ENCODE data around the gene KCNQ1. TPM values are rescaled to one million over a fixed set of nuclear protein-coding genes. Genes with fewer than 3 reads are reported as not detected.
A peak's percentile ranks its signal among the peaks of the same experiment; 100 is the strongest.

KCNQ1 gene
- total and polyA plus RNA-seq, 9 of the 15 experiments (the other 6 are each of a cell fraction or from before 2014, with no cell fraction given), result 0.44 TPM; not detected in 8

- TF ChIP-seq EP300 (IDR thresholded peaks at IDR 0.05; ENCODE audit: low read length) (no peak), NFXL1 (CRISPR knock-in tag; IDR thresholded peaks at IDR 0.05) (no peak), ZNF518B (CRISPR knock-in tag; IDR thresholded peaks at IDR 0.05) (no peak)
Observed at GRCh38 chr11:2812371-2812991, 367.7 kb downstream of the KCNQ1 start (continued).

- no peaks in the 10 kb centered on the region for H4K20me1 ChIP-seq (replicated peaks; ENCODE audit: control insufficient read depth, insufficient read depth, low read length)
- no peaks in the 10 kb centered on the region for H3K36me3 ChIP-seq (ENCODE audit: control insufficient read depth, insufficient read depth, low read length)
- FAIRE-seq (no peak), ATAC-seq (no peak), DNase-seq (ENCODE audit: extremely low read depth in 1 of 4, low spot score in 3 of 4) (peak in 1 of 4 experiments; percentile 48)
- H3K4me1 ChIP-seq (replicated peaks in 1 of 2; ENCODE audit: control insufficient read depth in 2 of 2, insufficient read depth in 2 of 2, low read length in 2 of 2), result peaks cover 19 to 31% of the 10 kb centered on the region in 2 experiments
- H3K27me3 ChIP-seq (ENCODE audit: control insufficient read depth in 2 of 2, insufficient read depth in 2 of 2, low read length in 2 of 2), result 0 out of 5 replicates have a peak, but pooled peaks cover 0 to 5% of the 10 kb centered on the region in 2 experiments
- CTCF ChIA-PET (ENCODE audit: low intra/inter-chr PET ratio), result no interaction called here
- WGBS (ENCODE audit: insufficient coverage, low coverage, missing lambda C conversion rate), result 7% methylated on average over 14 of the region's 14 CpGs
- H3K9me3 ChIP-seq (replicated peaks; ENCODE audit: control insufficient read depth, insufficient read depth, low read depth, low read length), result 0 out of 2 replicates have a peak, but pooled peaks cover 6% of the 10 kb centered on the region
- in situ Hi-C loops (cut with MboI), result no loop called here
- peak overlapping the region in 1 of 2 experiments; percentile 24; a peak in 2 of 4 replicates for H3K9ac ChIP-seq (ENCODE audit: insufficient read depth in 1 of 2, low read depth in 2 of 2, low read length in 2 of 2)
- POLR2A ChIA-PET, result interaction anchor here (0.6 to 0.7 kb wide), 2 partner anchors 11 to 141 kb away, joined by 3 to 4 read pairs; no protein-coding TSS in a partner anchor
- H3K79me2 ChIP-seq (ENCODE audit: control insufficient read depth, insufficient read depth, low read length), result no peaks in the 10 kb centered on the region
- intact Hi-C loops (cut with micrococcal nuclease), result no loop called here
- no peak overlapping the region for H3K27ac ChIP-seq (ENCODE audit: extremely low read depth, low read depth, low read length)
- H3K4me2 ChIP-seq (ENCODE audit: insufficient read depth, low read length), result no peak overlapping the region
- H2AFZ ChIP-seq (ENCODE audit: low read depth, low read length), result no peak overlapping the region
- H3K4me3 ChIP-seq, result no peak overlapping the region
- no TSS peak for BruUV-seq (replicated peaks)
- no peaks in the 10 kb centered on the region for H3K9me1 ChIP-seq (ENCODE audit: control insufficient read depth, insufficient read depth, low read length)
- TF ChIP-seq ELK1 (CRISPR knock-in tag; IDR thresholded peaks at IDR 0.05) (no peak), E4F1 (CRISPR knock-in tag; IDR thresholded peaks at IDR 0.05; ENCODE audit: borderline replicate concordance) (no peak), TEAD4 (IDR thresholded peaks at IDR 0.05; ENCODE audit: low read length) (no peak), TEAD4 (CRISPR knock-in tag; IDR thresholded peaks at IDR 0.05; ENCODE audit: borderline replicate concordance) (no peak), FOS (IDR thresholded peaks at IDR 0.05; ENCODE audit: extremely low read depth, insufficient read length) (no peak), ZNF253 (CRISPR knock-in tag; conservative IDR thresholded peaks at IDR 0.05) (no peak), TCF3 (CRISPR knock-in tag; IDR thresholded peaks at IDR 0.05) (no peak), ZKSCAN1 (IDR thresholded peaks at IDR 0.05; ENCODE audit: low read depth, low read length) (no peak), CREM (IDR thresholded peaks at IDR 0.05; ENCODE audit: low read depth) (peak; percentile 45), ELF2 (CRISPR knock-in tag; IDR thresholded peaks at IDR 0.05) (no peak)
Observed at GRCh38 chr11:2813141-2813908, 368.5 kb downstream of the KCNQ1 start.
